Left kidney (tissue), 2 donors: Measurements from ENCODE around the gene ABCC3. TPM values are rescaled to one million over a fixed set of nuclear protein-coding genes. Genes with fewer than 3 reads are reported as not detected.

Source experiments
- DNase-seq: peaks from one replicate; pipeline ENCODE4 v3.0.0-alpha.2; 2013
- polyA plus RNA-seq: library from polyadenylated mRNA; unstranded; fragments of 120-200 nt; gene quantifications from one replicate; pipeline ENCODE4 v1.2.1, GENCODE V29; 2013; ENCODE audit not compliant: insufficient read length

ABCC3 gene
- polyA plus RNA-seq, 1 donor = 11.8 TPM

GRCh38 chr17:50684612-50685333 lies 50.1 kb downstream of the ABCC3 start:
- no peak for DNase-seq

GRCh38 chr17:50685334-50685665 lies 50.6 kb downstream of the ABCC3 start:
- no peak for DNase-seq

- no peak for DNase-seq
Observed at GRCh38 chr17:50685691-50686493, 51.2 kb downstream of the ABCC3 start.

- no peak for DNase-seq
Observed at GRCh38 chr17:50686494-50687199, 52.0 kb downstream of the ABCC3 start.

- no peak for DNase-seq
Observed at GRCh38 chr17:50687200-50688066, 52.8 kb downstream of the ABCC3 start.

- no peak for DNase-seq
Observed at GRCh38 chr17:50688245-50688644, 53.6 kb downstream of the ABCC3 start.

GRCh38 chr17:50689251-50689650 lies 54.6 kb downstream of the ABCC3 start:
- DNase-seq = no peak

- DNase-seq = no peak
Observed at GRCh38 chr17:50689956-50690886, 55.5 kb downstream of the ABCC3 start.

- DNase-seq = no peak
Observed at GRCh38 chr17:50690887-50691549, 56.3 kb downstream of the ABCC3 start.

GRCh38 chr17:50691550-50692447 lies 57.1 kb downstream of the ABCC3 start:
- DNase-seq = no peak

GRCh38 chr17:50692448-50693035 lies 57.9 kb downstream of the ABCC3 start:
- DNase-seq = no peak

GRCh38 chr17:50693036-50693682 lies 58.5 kb downstream of the ABCC3 start:
- DNase-seq = no peak

GRCh38 chr17:50696365-50696879 lies 61.7 kb downstream of the ABCC3 start:
- DNase-seq = no peak

- no peak for DNase-seq
Observed at GRCh38 chr17:50697062-50697461, 62.4 kb downstream of the ABCC3 start.

GRCh38 chr17:50697663-50698272 lies 63.1 kb downstream of the ABCC3 start:
- no peak for DNase-seq

GRCh38 chr17:50699410-50699809 lies 64.7 kb downstream of the ABCC3 start:
- DNase-seq = no peak

- DNase-seq = no peak
Observed at GRCh38 chr17:50703162-50703561, 68.5 kb downstream of the ABCC3 start.
